Thyroid gland (tissue), 4 donors: Measurements from ENCODE around the gene TTC22. TPM values are rescaled to one million over a fixed set of nuclear protein-coding genes. Genes with fewer than 3 reads are reported as not detected.

Source experiments
- DNase-seq, 2 donors: peaks; one replicate each; pipeline ENCODE4 v3.0.0-alpha.2; 2019
- H3K27ac ChIP-seq, 3 donors: fragments of 200-600 bp; sonication (generic); 1 replicate in 2 of 3; 2 replicates in 1 of 3; pipeline ENCODE4 v1.5.1; 2016 to 2019; ENCODE audit warnings: mild to moderate bottlenecking in 1 of 3, moderate library complexity in 1 of 3
- H3K27me3 ChIP-seq: fragments of 200-600 bp; sonication (generic); one replicate; pipeline ENCODE4 v1.5.1; 2019
- H3K36me3 ChIP-seq, 2 donors: fragments of 200-600 bp; sonication (generic); one replicate each; pipeline ENCODE4 v1.5.1; 2016 to 2019
- H3K4me1 ChIP-seq, 2 donors: fragments of 200-600 bp; sonication (generic); one replicate each; pipeline ENCODE4 v1.5.1; 2017 to 2019
- H3K4me3 ChIP-seq, 3 donors: fragments of 200-600 bp; sonication (generic); replicated peaks in 1 of 3; 1 replicate in 2 of 3; 2 replicates in 1 of 3; pipeline ENCODE4 v1.5.1; 2016; ENCODE audit warnings: mild to moderate bottlenecking in 1 of 3
- H3K9me3 ChIP-seq: fragments of 200-600 bp; sonication (generic); one replicate; pipeline ENCODE4 v1.5.1; 2017
- CTCF ChIP-seq, 6 experiments: fragments of 200-600 bp in 3 of 6; fragments of 450-650 bp in 3 of 6; sonication (generic) in 3 of 6; IDR thresholded peaks; one replicate each; pipeline ENCODE4 v1.5.1; 2016 to 2019; ENCODE audit warnings: antibody characterized with exemption in 6 of 6, mild to moderate bottlenecking in 2 of 6, inconsistent platforms in 1 of 6, moderate library complexity in 1 of 6
- POLR2A ChIP-seq, 2 donors: fragments of 450-650 bp; IDR thresholded peaks; one replicate each; pipeline ENCODE4 v1.6.1; 2017; ENCODE audit warnings: antibody characterized with exemption in 2 of 2, mild to moderate bottlenecking in 2 of 2, moderate library complexity in 1 of 2
- WGBS, 2 donors: methylation state at CpG; one replicate each; pipeline ENCODE4 v1.1.5; 2017; 5-methylcytosine and 5-hydroxymethylcytosine counted together
- intact Hi-C: fragments of 100-400 bp; cut with DNase I; formaldehyde crosslinking; loops from one replicate; pipeline ENCODE4 v1.15.1; 2023
- total RNA-seq, 4 donors: library from RNA; depleted of rRNA; stranded (reverse); fragments of >200 nt; gene quantifications; one replicate each; pipeline ENCODE4 v1.2.3, GENCODE V29; 2016

Gene TTC22
- total RNA-seq, 4 donors from 2014 or later = 8.0 to 14.0 (median 11.1) TPM

GRCh38 chr1:54834007-54834541 lies 33.0 kb upstream of the TTC22 start:
- H3K4me3 ChIP-seq = no peak overlapping the region
- H3K36me3 ChIP-seq = no peaks in the 10 kb centered on the region
- H3K27me3 ChIP-seq = no peaks in the 10 kb centered on the region
- H3K27ac ChIP-seq = no peak overlapping the region
- DNase-seq = no peak
- peaks cover 0 to 6% of the 10 kb centered on the region in 2 donors for H3K4me1 ChIP-seq
- 93 to 94% methylated on average over 1 of the region's 1 CpG for WGBS, 2 donors
- TF ChIP-seq CTCF (IDR thresholded peaks at IDR 0.05) (no peak), POLR2A (IDR thresholded peaks at IDR 0.05) (no peak)
- intact Hi-C loops = no loop called here
- H3K9me3 ChIP-seq = no peaks in the 10 kb centered on the region

GRCh38 chr1:54833121-54833520 lies 32.0 kb upstream of the TTC22 start:
- intact Hi-C loops = no loop called here
- Histone ChIP-seq H3K36me3 (no peaks in the 10 kb centered on the region), H3K4me3 (no peak overlapping the region), H3K9me3 (no peaks in the 10 kb centered on the region), H3K27ac (no peak overlapping the region), H3K27me3 (no peaks in the 10 kb centered on the region), H3K4me1 (peaks cover 0 to 6% of the 10 kb centered on the region in 2 donors)
- no peak for DNase-seq
- 86 to 87% methylated on average over 9 of the region's 9 CpGs for WGBS, 2 donors
- no peak for TF ChIP-seq POLR2A (IDR thresholded peaks at IDR 0.05)
- no peak for TF ChIP-seq CTCF (IDR thresholded peaks at IDR 0.05)

- Histone ChIP-seq H3K27ac (no peak overlapping the region), H3K9me3 (no peaks in the 10 kb centered on the region), H3K27me3 (no peaks in the 10 kb centered on the region), H3K4me1 (no peaks in the 10 kb centered on the region), H3K4me3 (no peak overlapping the region), H3K36me3 (no peaks in the 10 kb centered on the region)
- TF ChIP-seq POLR2A (IDR thresholded peaks at IDR 0.05) (no peak), CTCF (IDR thresholded peaks at IDR 0.05) (no peak)
- WGBS, 2 donors = 100% methylated on average over 3 to 4 of the region's 4 CpGs
- intact Hi-C loops = no loop called here
- no peak for DNase-seq
These were observed 25.2 kb upstream of the TTC22 start for GRCh38 chr1:54826226-54826816.

GRCh38 chr1:54825696-54826095 lies 24.6 kb upstream of the TTC22 start:
- Histone ChIP-seq H3K36me3 (no peaks in the 10 kb centered on the region), H3K27ac (no peak overlapping the region), H3K9me3 (no peaks in the 10 kb centered on the region), H3K4me1 (no peaks in the 10 kb centered on the region), H3K4me3 (no peak overlapping the region), H3K27me3 (no peaks in the 10 kb centered on the region)
- intact Hi-C loops = no loop called here
- TF ChIP-seq POLR2A (IDR thresholded peaks at IDR 0.05) (no peak), CTCF (IDR thresholded peaks at IDR 0.05) (no peak)
- no peak for DNase-seq
- 88 to 96% methylated on average over 2 to 3 of the region's 5 CpGs for WGBS, 2 donors

GRCh38 chr1:54823670-54824069 lies 22.5 kb upstream of the TTC22 start:
- Histone ChIP-seq H3K27me3 (no peaks in the 10 kb centered on the region), H3K9me3 (no peaks in the 10 kb centered on the region), H3K36me3 (no peaks in the 10 kb centered on the region), H3K4me3 (no peak overlapping the region), H3K4me1 (no peaks in the 10 kb centered on the region), H3K27ac (no peak overlapping the region)
- no peak for TF ChIP-seq CTCF (IDR thresholded peaks at IDR 0.05)
- intact Hi-C loops = no loop called here
- WGBS, 2 donors = 90 to 94% methylated on average over 3 of the region's 3 CpGs
- DNase-seq = no peak
